Activated T-helper 17 cell treated with anti-CD3 and anti-CD28 coated beads, Interleukin-2, amount 50 U/mL, for 72 hours (primary cell): ENCODE results near the gene MAP3K21. TPM values are rescaled to one million over a fixed set of nuclear protein-coding genes. Genes with fewer than 3 reads are reported as not detected.

Source experiments
- ATAC-seq: fragments of 150-1000 bp; cut with Tn5 transposase; replicated peaks from 2 replicates; pipeline ENCODE4 v1.10.0; 2021; ENCODE audit warnings: mild to moderate bottlenecking, moderate library complexity
- H3K27ac Mint-ChIP-seq: one replicate; pipeline ENCODE4 v1.8.0; 2022; ENCODE audit warnings: mixed read lengths
- H3K27me3 Mint-ChIP-seq: one replicate; pipeline ENCODE4 v1.8.0; 2022; ENCODE audit warnings: mixed read lengths
- H3K36me3 Mint-ChIP-seq: one replicate; pipeline ENCODE4 v1.8.0; 2022; ENCODE audit warnings: low read depth, mild to moderate bottlenecking, mixed read lengths
- H3K4me1 Mint-ChIP-seq: one replicate; pipeline ENCODE4 v1.8.0; 2022; ENCODE audit warnings: mixed read lengths
- H3K4me3 Mint-ChIP-seq: one replicate; pipeline ENCODE4 v1.8.0; 2022; ENCODE audit warnings: mild to moderate bottlenecking, mixed read lengths
- H3K9me3 Mint-ChIP-seq: one replicate; pipeline ENCODE4 v1.8.0; 2022; ENCODE audit warnings: mixed read lengths
- total RNA-seq, 2 donors: library from RNA; stranded (reverse); gene quantifications; one replicate each; pipeline ENCODE4 v1.2.3, GENCODE V29; 2022

Gene MAP3K21
- 10 to 100 TPM in 1 of 2 donors, 1 to 10 TPM in 1; 7.3 to 17.7 TPM for total RNA-seq

DNA sequence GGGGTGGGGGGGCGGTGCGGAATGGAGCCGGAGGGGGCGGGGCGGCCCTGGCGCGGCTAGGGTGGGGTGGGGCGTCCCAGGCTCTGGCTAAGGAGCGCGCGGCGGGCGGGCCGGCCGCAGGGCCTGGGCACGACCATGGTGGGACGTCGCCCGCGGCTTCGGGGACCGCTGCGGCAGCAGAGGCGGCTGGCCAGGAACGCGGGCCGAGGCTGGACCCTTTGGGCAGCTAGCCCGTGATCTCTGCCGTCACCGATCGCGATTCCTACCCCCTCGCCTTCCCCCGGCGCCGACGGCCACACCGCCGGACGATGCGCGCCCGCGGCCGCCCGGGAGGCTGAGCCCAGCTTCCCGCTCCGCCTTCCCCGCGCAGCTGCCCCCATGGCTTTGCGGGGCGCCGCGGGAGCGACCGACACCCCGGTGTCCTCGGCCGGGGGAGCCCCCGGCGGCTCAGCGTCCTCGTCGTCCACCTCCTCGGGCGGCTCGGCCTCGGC lies at the start of gene MAP3K21:
TSS of gene MAP3K21 (plus strand) at position 74 of the 491 bp plus-strand sequence. CDS start at position 379, 305 bp downstream.
- no peak within 1 kb of the TSS for H3K27ac Mint-ChIP-seq
- peak within 1 kb of the TSS; percentile 80 for H3K4me3 Mint-ChIP-seq

DNA sequence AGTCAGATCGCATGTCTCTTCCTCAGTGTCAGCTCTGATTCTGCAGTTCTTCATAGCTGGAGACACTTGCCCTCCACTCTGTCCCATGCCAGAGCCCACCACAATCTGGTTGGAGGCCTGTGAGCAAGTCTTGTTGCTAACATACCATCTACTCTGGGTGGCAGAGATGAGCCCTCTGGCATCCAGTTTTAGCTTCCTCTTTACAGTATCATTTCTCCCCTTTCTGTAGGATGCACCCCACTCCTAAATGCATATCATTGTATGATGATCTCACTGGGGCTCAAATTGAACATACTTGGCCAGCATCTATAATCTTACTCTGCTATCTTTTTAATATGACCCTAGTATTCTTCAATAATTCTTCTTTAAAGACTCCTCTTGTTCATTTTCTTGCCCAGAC lies 48.9 kb upstream of the MAP3K21 start:
- peaks cover 18% of the 10 kb centered on the region for H3K4me1 Mint-ChIP-seq
- H3K27ac Mint-ChIP-seq, result no peak overlapping the region
- H3K36me3 Mint-ChIP-seq, result no peaks in the 10 kb centered on the region
- H3K27me3 Mint-ChIP-seq, result no peaks in the 10 kb centered on the region
- H3K4me3 Mint-ChIP-seq, result no peak overlapping the region
- no peak for ATAC-seq
- no peaks in the 10 kb centered on the region for H3K9me3 Mint-ChIP-seq

More for the DNA sequence above, at the start of gene MAP3K21:
- Mint-ChIP-seq H3K27me3 (no peaks in the 10 kb centered on the region), H3K36me3 (no peaks in the 10 kb centered on the region), H3K9me3 (no peaks in the 10 kb centered on the region), H3K4me1 (peaks cover 4% of the 10 kb centered on the region)
- peak; percentile 63 for ATAC-seq

GRCh38 chr1:233279971-233280370 lies 47.6 kb upstream of the MAP3K21 start:
- peaks cover 25% of the 10 kb centered on the region for H3K4me1 Mint-ChIP-seq
- no peak overlapping the region for H3K4me3 Mint-ChIP-seq
- no peaks in the 10 kb centered on the region for H3K36me3 Mint-ChIP-seq
- no peak for ATAC-seq
- no peaks in the 10 kb centered on the region for H3K27me3 Mint-ChIP-seq
- H3K27ac Mint-ChIP-seq, result no peak overlapping the region
- no peaks in the 10 kb centered on the region for H3K9me3 Mint-ChIP-seq

DNA sequence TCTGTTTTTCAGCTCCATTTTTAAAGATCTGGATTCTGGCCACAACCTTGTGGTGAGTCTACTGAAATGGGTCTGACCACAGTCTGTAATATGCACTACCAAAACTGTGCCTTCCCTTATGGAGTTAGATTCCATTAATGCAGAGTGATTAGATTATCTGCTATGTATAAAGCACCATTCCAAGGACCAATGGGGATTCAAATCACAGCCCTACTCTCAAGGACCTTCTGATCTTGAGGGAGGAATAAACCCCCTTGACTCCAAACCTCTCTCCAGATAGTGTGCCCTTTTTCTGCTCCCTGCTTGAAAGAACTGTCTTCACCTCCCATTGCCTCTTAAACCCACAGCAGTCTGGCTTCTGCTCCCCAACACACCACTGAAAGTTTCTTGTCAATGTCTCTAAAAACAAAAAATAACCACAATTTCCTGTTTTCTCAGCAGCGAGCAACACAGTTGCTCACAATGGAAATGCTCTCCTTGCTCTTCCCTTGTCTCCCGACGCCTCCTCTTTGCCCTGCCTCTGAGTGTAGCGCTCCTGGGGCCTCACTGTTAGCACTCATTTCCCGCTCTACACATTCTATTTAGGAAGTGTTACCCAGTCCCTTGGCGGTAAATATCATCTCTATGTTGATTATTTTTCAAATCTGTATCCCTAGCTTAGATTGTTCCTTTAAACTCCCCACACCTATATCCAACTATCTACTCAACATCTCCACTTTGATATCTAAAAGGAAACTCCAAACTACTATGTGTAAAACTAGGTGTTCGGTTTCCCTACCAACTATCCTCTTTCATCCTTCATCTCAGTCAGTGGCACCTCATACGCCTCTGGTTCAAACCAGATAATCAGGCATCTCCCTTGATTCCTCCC lies 45.6 kb upstream of the MAP3K21 start:
- H3K27ac Mint-ChIP-seq, result peak overlapping the region; percentile 73
- H3K4me3 Mint-ChIP-seq, result peak overlapping the region; percentile 64
- ATAC-seq, result peak; percentile 87
- H3K9me3 Mint-ChIP-seq, result no peaks in the 10 kb centered on the region
- H3K36me3 Mint-ChIP-seq, result no peaks in the 10 kb centered on the region
- no peaks in the 10 kb centered on the region for H3K27me3 Mint-ChIP-seq
- peaks cover 25% of the 10 kb centered on the region for H3K4me1 Mint-ChIP-seq

GRCh38 chr1:233282582-233282886 lies 45.0 kb upstream of the MAP3K21 start:
- peaks cover 25% of the 10 kb centered on the region for H3K4me1 Mint-ChIP-seq

DNA sequence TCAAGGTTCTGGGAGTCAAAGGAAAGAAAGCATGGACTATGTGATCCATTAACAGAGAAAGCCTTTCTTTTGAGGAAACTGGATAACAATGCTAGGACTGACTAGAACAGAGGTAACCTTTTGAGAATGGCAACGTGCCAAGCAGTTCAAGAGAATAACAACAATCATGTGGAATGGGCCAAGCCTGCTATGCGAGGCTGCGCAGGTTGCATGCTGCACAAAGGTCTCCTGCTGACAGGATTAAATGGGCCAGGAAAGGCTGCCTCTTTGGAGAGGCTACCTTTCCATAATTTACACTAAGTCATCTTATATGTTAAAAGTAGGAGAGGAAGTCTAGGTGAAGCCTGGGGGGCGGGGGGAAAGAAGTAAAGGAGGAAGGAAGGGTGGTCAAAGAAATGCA lies 37.8 kb upstream of the MAP3K21 start:
- Mint-ChIP-seq H3K36me3 (peaks cover 35% of the 10 kb centered on the region), H3K9me3 (no peaks in the 10 kb centered on the region), H3K27me3 (no peaks in the 10 kb centered on the region), H3K27ac (no peak overlapping the region), H3K4me1 (peaks cover 23% of the 10 kb centered on the region), H3K4me3 (no peak overlapping the region)
- ATAC-seq, result no peak

More at GRCh38 chr1:233282582-233282886, 45.0 kb upstream of the MAP3K21 start:
- no peaks in the 10 kb centered on the region for H3K27me3 Mint-ChIP-seq
- H3K36me3 Mint-ChIP-seq, result no peaks in the 10 kb centered on the region
- H3K27ac Mint-ChIP-seq, result peak overlapping the region; percentile 73
- H3K9me3 Mint-ChIP-seq, result no peaks in the 10 kb centered on the region
- H3K4me3 Mint-ChIP-seq, result peak overlapping the region; percentile 64
- ATAC-seq, result peak; percentile 31

GRCh38 chr1:233290396-233291034 lies 37.0 kb upstream of the MAP3K21 start:
- ATAC-seq, result no peak
- no peak overlapping the region for H3K27ac Mint-ChIP-seq
- peaks cover 26% of the 10 kb centered on the region for H3K4me1 Mint-ChIP-seq

DNA sequence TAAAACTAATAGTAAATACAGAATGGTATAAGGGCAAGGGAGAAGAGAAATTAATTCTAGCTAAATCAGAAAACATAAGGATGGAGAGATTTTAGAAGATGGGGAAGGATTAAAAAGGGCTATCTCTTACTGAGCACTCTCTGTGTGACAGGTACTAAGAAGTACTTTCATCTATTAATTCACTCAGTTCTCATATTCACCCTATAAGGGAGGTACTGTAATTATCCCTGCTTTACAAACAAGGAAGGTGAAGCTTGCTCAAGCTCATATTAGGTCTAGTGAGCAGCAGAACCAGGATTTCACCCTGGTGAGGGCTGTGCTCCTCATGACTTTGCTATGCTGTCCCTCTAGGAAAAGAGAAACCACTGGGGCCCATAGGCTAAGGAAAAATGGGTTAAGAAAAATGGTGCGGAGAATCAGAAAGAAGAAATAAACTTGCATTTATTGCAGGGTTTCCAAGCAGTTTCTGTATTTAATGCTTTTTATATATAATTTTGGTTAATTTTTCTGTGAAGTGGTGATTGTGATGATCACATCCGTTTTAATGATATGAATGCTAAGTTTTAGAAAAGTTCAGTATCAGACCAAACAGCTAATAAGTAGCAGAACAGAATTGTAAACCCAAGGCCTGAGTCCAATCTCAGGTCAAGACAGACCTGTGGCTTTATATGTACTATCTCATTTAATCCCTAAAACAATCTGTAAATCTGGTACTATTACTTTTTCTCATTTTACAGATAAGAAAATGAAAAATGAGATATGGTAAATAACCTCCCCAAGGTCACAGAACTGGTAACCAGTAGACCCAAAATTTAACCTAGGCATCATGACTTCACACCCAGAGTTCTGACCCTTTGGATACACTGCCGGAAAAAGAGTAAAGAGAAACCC lies 33.7 kb upstream of the MAP3K21 start:
- no peak for ATAC-seq
- H3K4me3 Mint-ChIP-seq, result peak overlapping the region; percentile 96
- H3K27ac Mint-ChIP-seq, result peak overlapping the region; percentile 97
- no peaks in the 10 kb centered on the region for H3K27me3 Mint-ChIP-seq
- peaks cover 31% of the 10 kb centered on the region for H3K4me1 Mint-ChIP-seq
- no peaks in the 10 kb centered on the region for H3K9me3 Mint-ChIP-seq
- peaks cover 27% of the 10 kb centered on the region for H3K36me3 Mint-ChIP-seq

More at GRCh38 chr1:233290396-233291034, 37.0 kb upstream of the MAP3K21 start:
- Mint-ChIP-seq H3K36me3 (peaks cover 40% of the 10 kb centered on the region), H3K9me3 (no peaks in the 10 kb centered on the region), H3K27me3 (no peaks in the 10 kb centered on the region), H3K4me3 (no peak overlapping the region)

GRCh38 chr1:233294913-233295236 lies 32.6 kb upstream of the MAP3K21 start:
- H3K9me3 Mint-ChIP-seq, result no peaks in the 10 kb centered on the region
- H3K36me3 Mint-ChIP-seq, result peaks cover 16% of the 10 kb centered on the region
- no peaks in the 10 kb centered on the region for H3K27me3 Mint-ChIP-seq
- peak overlapping the region; percentile 97 for H3K27ac Mint-ChIP-seq
- peaks cover 26% of the 10 kb centered on the region for H3K4me1 Mint-ChIP-seq
- H3K4me3 Mint-ChIP-seq, result peak overlapping the region; percentile 96
- peak; percentile 81 for ATAC-seq

- Mint-ChIP-seq H3K36me3 (peaks cover 12% of the 10 kb centered on the region), H3K4me1 (peaks cover 26% of the 10 kb centered on the region), H3K27ac (peak within 1 kb of the TSS; percentile 97), H3K27me3 (no peaks in the 10 kb centered on the region), H3K9me3 (no peaks in the 10 kb centered on the region), H3K4me3 (peak within 1 kb of the TSS; percentile 96)
- peak; percentile 92 for ATAC-seq
These were observed 32.1 kb upstream of the MAP3K21 start, which contains the start of gene PCNX2 for GRCh38 chr1:233295237-233295974. Gene PCNX2, minus strand, starts transcription at chr1:233295725. Its CDS starts 247 bp downstream, at chr1:233295478.

- no peaks in the 10 kb centered on the region for H3K9me3 Mint-ChIP-seq
- peak overlapping the region; percentile 97 for H3K27ac Mint-ChIP-seq
- no peak for ATAC-seq
- peaks cover 26% of the 10 kb centered on the region for H3K4me1 Mint-ChIP-seq
- no peaks in the 10 kb centered on the region for H3K27me3 Mint-ChIP-seq
- H3K36me3 Mint-ChIP-seq, result peaks cover 8% of the 10 kb centered on the region
- H3K4me3 Mint-ChIP-seq, result peak overlapping the region; percentile 96
These were observed 31.6 kb upstream of the MAP3K21 start for GRCh38 chr1:233295975-233296322.

DNA sequence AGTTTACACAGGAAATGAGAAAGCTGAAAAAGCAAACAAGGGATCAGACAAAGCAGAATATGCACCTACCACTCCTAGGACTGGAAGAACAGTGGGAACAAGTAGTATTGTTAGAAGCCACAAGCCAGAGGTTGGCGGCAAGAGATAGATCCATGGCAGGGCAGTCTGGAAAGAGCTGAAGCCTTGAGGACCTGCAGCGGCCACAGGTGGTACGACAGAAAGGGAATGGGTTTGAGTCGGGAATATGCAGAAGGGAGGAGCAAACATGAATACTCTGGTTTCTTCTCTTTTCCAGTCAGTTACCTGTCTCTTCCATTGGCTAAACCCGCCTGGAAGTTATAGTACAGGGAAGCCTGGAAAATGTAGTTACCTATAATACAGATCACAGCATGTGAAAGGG lies 28.1 kb upstream of the MAP3K21 start:
- Mint-ChIP-seq H3K4me1 (peaks cover 11% of the 10 kb centered on the region), H3K36me3 (peaks cover 6% of the 10 kb centered on the region), H3K4me3 (no peak overlapping the region), H3K9me3 (no peaks in the 10 kb centered on the region), H3K27ac (no peak overlapping the region), H3K27me3 (peaks cover 1% of the 10 kb centered on the region)
- ATAC-seq, result no peak

DNA sequence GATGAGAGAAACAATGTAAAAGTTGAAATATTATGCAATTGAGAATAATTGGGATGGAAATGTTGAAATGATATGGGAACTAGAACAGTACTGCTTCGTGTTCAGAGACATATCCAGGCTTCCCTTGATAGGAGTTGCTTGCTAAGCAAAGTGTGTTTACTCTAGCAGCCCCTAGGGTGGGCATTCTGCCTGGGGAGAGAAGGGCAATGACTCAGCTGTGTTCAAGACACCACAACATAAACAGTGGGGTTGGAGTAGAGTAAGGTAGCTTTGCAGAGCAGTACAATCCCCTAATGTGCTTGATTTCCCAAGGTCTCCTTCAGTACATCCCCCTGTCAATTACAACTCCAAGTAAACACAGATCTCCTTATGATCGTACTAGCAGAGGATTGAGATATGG lies 27.2 kb upstream of the MAP3K21 start:
- H3K4me3 Mint-ChIP-seq, result no peak overlapping the region
- H3K27ac Mint-ChIP-seq, result no peak overlapping the region
- no peaks in the 10 kb centered on the region for H3K9me3 Mint-ChIP-seq
- peaks cover 4% of the 10 kb centered on the region for H3K4me1 Mint-ChIP-seq
- ATAC-seq, result no peak
- no peaks in the 10 kb centered on the region for H3K36me3 Mint-ChIP-seq
- peaks cover 4% of the 10 kb centered on the region for H3K27me3 Mint-ChIP-seq
